Trophoblast cell (in vitro differentiated cells and primary cell): ENCODE results near the gene ACYP2.

Experiments
- DNase-seq, 2 donors: peaks; one replicate each; pipeline ENCODE4 v3.0.0-alpha.2; 2016
- H2AFZ ChIP-seq: 2 replicates; pipeline ENCODE4 v1.6.1; 2013; ENCODE audit warnings: low read length, moderate library complexity, mild to moderate bottlenecking; ENCODE audit not compliant: insufficient read depth, poor library complexity
- H2AK5ac ChIP-seq: 2 replicates; pipeline ENCODE4 v1.6.1; 2013; ENCODE audit warnings: mild to moderate bottlenecking, low read length
- H2BK120ac ChIP-seq: 2 replicates; pipeline ENCODE4 v1.6.1; 2013; ENCODE audit warnings: low read length, mild to moderate bottlenecking, moderate library complexity; ENCODE audit not compliant: insufficient read depth, poor library complexity
- H2BK12ac ChIP-seq: 2 replicates; pipeline ENCODE4 v1.6.1; 2013; ENCODE audit warnings: mild to moderate bottlenecking, low read length, moderate library complexity
- H2BK5ac ChIP-seq: 2 replicates; pipeline ENCODE4 v1.6.1; 2013; ENCODE audit warnings: low read length, low read depth, moderate library complexity, mild to moderate bottlenecking; ENCODE audit not compliant: poor library complexity
- H3K14ac ChIP-seq: 2 replicates; pipeline ENCODE4 v1.6.1; 2013; ENCODE audit warnings: mild to moderate bottlenecking, low read length
- H3K18ac ChIP-seq: 2 replicates; pipeline ENCODE4 v1.6.1; 2013; ENCODE audit warnings: mild to moderate bottlenecking, low read length
- H3K23ac ChIP-seq: 2 replicates; pipeline ENCODE4 v1.6.1; 2013; ENCODE audit warnings: low read length
- H3K27ac ChIP-seq: 2 replicates; pipeline ENCODE4 v1.5.1; 2013; ENCODE audit warnings: low read depth, mild to moderate bottlenecking, inconsistent platforms, low read length, moderate library complexity
- H3K27me3 ChIP-seq: 2 replicates; pipeline ENCODE4 v1.6.1; 2013; ENCODE audit warnings: inconsistent platforms, mild to moderate bottlenecking, low read length, moderate library complexity; ENCODE audit not compliant: insufficient read depth
- H3K36me3 ChIP-seq, 2 experiments: 1 replicate in 1 of 2; 2 replicates in 1 of 2; pipeline ENCODE4 v1.6.1; 2013; ENCODE audit warnings: low read length in 2 of 2, mild to moderate bottlenecking in 2 of 2, moderate library complexity in 1 of 2; ENCODE audit not compliant: insufficient read depth in 2 of 2, control insufficient read depth in 1 of 2
- H3K4ac ChIP-seq: 2 replicates; pipeline ENCODE4 v1.6.1; 2013; ENCODE audit warnings: low read depth, mild to moderate bottlenecking, low read length, moderate library complexity
- H3K4me1 ChIP-seq, 2 experiments: 1 replicate in 1 of 2; 2 replicates in 1 of 2; pipeline ENCODE4 v1.6.1; 2013; ENCODE audit warnings: low read length in 2 of 2, mild to moderate bottlenecking in 2 of 2, moderate library complexity in 1 of 2; ENCODE audit not compliant: insufficient read depth in 2 of 2, control insufficient read depth in 1 of 2
- H3K4me2 ChIP-seq: 2 replicates; pipeline ENCODE4 v1.6.1; 2013; ENCODE audit warnings: inconsistent platforms, mild to moderate bottlenecking, low read length, moderate library complexity
- H3K4me3 ChIP-seq: 2 replicates; pipeline ENCODE4 v1.5.1; 2013; ENCODE audit warnings: mild to moderate bottlenecking, low read depth, low read length, inconsistent platforms
- H3K79me1 ChIP-seq: one replicate; pipeline ENCODE4 v1.6.1; 2013; ENCODE audit warnings: low read length
- H3K79me2 ChIP-seq: 2 replicates; pipeline ENCODE4 v1.6.1; 2013; ENCODE audit warnings: low read length, mild to moderate bottlenecking; ENCODE audit not compliant: control insufficient read depth, insufficient read depth, poor library complexity
- H3K9ac ChIP-seq: 2 replicates; pipeline ENCODE4 v1.6.1; 2013; ENCODE audit warnings: mild to moderate bottlenecking, low read length
- H3K9me3 ChIP-seq: 2 replicates; pipeline ENCODE4 v1.6.1; 2013; ENCODE audit warnings: low read depth, mild to moderate bottlenecking, control low read depth, inconsistent platforms, low read length; ENCODE audit not compliant: insufficient read depth
- H4K12ac ChIP-seq: 2 replicates; pipeline ENCODE4 v1.6.1; 2013; ENCODE audit warnings: low read depth, mild to moderate bottlenecking, low read length, moderate library complexity
- H4K8ac ChIP-seq: 2 replicates; pipeline ENCODE4 v1.6.1; 2013; ENCODE audit warnings: low read depth, mild to moderate bottlenecking, low read length, moderate library complexity
- H4K91ac ChIP-seq: one replicate; pipeline ENCODE4 v1.6.1; 2013; ENCODE audit warnings: low read depth, mild to moderate bottlenecking, low read length, moderate library complexity
- WGBS: extraction: QIAGEN DNeasy Blood & Tissue Kit; methylation state at CpG from one replicate; pipeline ENCODE4 v1.1.7; 2013; ENCODE audit warnings: missing lambda C conversion rate; ENCODE audit not compliant: insufficient read length, insufficient coverage; ENCODE audit errors: extremely low coverage; 5-methylcytosine and 5-hydroxymethylcytosine counted together

Gene ACYP2

GRCh38 chr2:54330162-54330925 lies 214.9 kb downstream of the ACYP2 start:
- H3K79me1 ChIP-seq: peaks cover 3% of the 10 kb centered on the region
- peaks cover 3 to 7% of the 10 kb centered on the region in 2 experiments for H3K4me1 ChIP-seq
- H3K36me3 ChIP-seq: no peaks in the 10 kb centered on the region
- H2BK12ac ChIP-seq: no peak overlapping the region
- peak overlapping the region; percentile 91 for H4K8ac ChIP-seq
- no peak overlapping the region for H2BK5ac ChIP-seq
- H2AK5ac ChIP-seq: no peak overlapping the region
- H3K27ac ChIP-seq: no peak overlapping the region
- peak overlapping the region; percentile 67 for H4K91ac ChIP-seq
- no peak overlapping the region for H3K23ac ChIP-seq
- H3K9me3 ChIP-seq: no peaks in the 10 kb centered on the region
- no peak overlapping the region for H3K4ac ChIP-seq
- no peaks in the 10 kb centered on the region for H3K27me3 ChIP-seq
- H4K12ac ChIP-seq: peak overlapping the region; percentile 50
- peak overlapping the region; percentile 72 for H2AFZ ChIP-seq
- peak; percentile 93 to 96 for DNase-seq
- peak overlapping the region; percentile 93 for H3K4me2 ChIP-seq
- H2BK120ac ChIP-seq: peak overlapping the region; percentile 56
- H3K18ac ChIP-seq: peak overlapping the region; percentile 67
- WGBS: no CpG with 5 or more reads among the region's 50 CpGs
- H3K14ac ChIP-seq: peak overlapping the region; percentile 59
- peak overlapping the region; percentile 76 for H3K4me3 ChIP-seq
- H3K79me2 ChIP-seq: no peaks in the 10 kb centered on the region
- H3K9ac ChIP-seq: peak overlapping the region; percentile 57

- Histone ChIP-seq H4K12ac (no peak overlapping the region), H3K4ac (no peak overlapping the region), H4K91ac (peak overlapping the region; percentile 25), H3K27ac (no peak overlapping the region), H3K4me3 (peak overlapping the region; percentile 76), H2AK5ac (no peak overlapping the region), H3K9ac (peak overlapping the region; percentile 36), H3K4me2 (peak overlapping the region; percentile 93), H3K23ac (no peak overlapping the region), H3K27me3 (no peaks in the 10 kb centered on the region), H2BK5ac (no peak overlapping the region), H3K4me1 (peaks cover 3 to 7% of the 10 kb centered on the region in 2 experiments), H3K36me3 (no peaks in the 10 kb centered on the region), H3K14ac (no peak overlapping the region), H3K79me2 (no peaks in the 10 kb centered on the region), H3K18ac (no peak overlapping the region), H4K8ac (peak overlapping the region; percentile 57), H2AFZ (peak overlapping the region; percentile 45), H2BK12ac (no peak overlapping the region), H3K9me3 (no peaks in the 10 kb centered on the region), H2BK120ac (no peak overlapping the region), H3K79me1 (peaks cover 3% of the 10 kb centered on the region)
- no CpG with 5 or more reads among the region's 17 CpGs for WGBS
- DNase-seq: no peak
Measured at GRCh38 chr2:54330926-54331835, 215.8 kb downstream of the ACYP2 start.

GRCh38 chr2:54332386-54332785 lies 217.0 kb downstream of the ACYP2 start:
- H3K4me3 ChIP-seq: no peak overlapping the region
- no peak overlapping the region for H3K18ac ChIP-seq
- H4K8ac ChIP-seq: no peak overlapping the region
- peaks cover 3 to 7% of the 10 kb centered on the region in 2 experiments for H3K4me1 ChIP-seq
- no peak overlapping the region for H3K4ac ChIP-seq
- no peak for DNase-seq
- no peak overlapping the region for H2BK5ac ChIP-seq
- no peak overlapping the region for H3K9ac ChIP-seq
- H3K27me3 ChIP-seq: no peaks in the 10 kb centered on the region
- no peak overlapping the region for H3K23ac ChIP-seq
- H3K79me1 ChIP-seq: peaks cover 3% of the 10 kb centered on the region
- H3K36me3 ChIP-seq: no peaks in the 10 kb centered on the region
- H2BK12ac ChIP-seq: no peak overlapping the region
- no peak overlapping the region for H3K27ac ChIP-seq
- H3K9me3 ChIP-seq: no peaks in the 10 kb centered on the region
- no peak overlapping the region for H3K4me2 ChIP-seq
- no peaks in the 10 kb centered on the region for H3K79me2 ChIP-seq
- H3K14ac ChIP-seq: no peak overlapping the region
- no CpG with 5 or more reads among the region's 3 CpGs for WGBS
- no peak overlapping the region for H2AFZ ChIP-seq
- no peak overlapping the region for H2AK5ac ChIP-seq
- H2BK120ac ChIP-seq: no peak overlapping the region
- H4K12ac ChIP-seq: no peak overlapping the region
- no peak overlapping the region for H4K91ac ChIP-seq

DNA sequence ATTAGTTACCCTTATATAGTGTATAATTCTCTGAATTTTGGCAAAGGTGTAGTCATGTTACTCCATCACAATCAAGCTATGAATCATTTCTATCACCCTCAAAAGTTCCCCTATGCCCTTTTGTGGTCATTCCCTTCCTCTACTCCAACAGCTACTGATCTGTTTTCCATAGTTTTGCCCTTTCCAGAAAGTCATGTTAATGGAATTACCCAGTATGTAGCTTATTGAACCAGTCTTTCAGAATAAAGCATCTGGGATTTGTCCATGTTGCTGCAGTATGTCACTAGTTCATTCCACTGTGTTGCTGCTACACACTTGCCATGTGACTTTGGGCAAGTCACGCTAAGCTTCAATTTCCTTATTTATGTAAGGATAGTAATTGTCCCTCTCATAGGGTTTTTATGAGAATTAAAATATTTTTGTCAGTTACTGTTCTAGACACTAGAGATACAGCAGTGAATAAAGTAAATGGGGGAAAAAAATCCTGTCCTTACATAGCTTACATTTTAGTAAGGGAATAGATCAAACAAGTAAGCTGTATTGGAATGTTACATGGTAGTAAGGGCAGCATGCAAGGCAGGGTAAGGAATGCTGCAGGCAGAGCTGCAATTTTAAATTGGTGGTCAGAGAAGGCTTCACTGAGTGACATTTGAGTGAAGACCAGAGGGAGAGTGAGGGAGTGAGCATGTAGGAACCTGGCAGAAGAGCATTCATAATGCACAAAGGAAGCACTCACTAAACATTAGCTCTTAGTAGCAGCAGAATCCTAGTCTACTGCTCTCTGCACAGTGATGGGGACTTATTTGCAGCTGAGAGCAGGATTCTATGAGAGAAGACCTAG lies 220.9 kb downstream of the ACYP2 start:
- no peak overlapping the region for H2AFZ ChIP-seq

More for the DNA sequence above, 220.9 kb downstream of the ACYP2 start:
- Histone ChIP-seq H3K4ac (no peak overlapping the region), H3K27ac (no peak overlapping the region), H3K36me3 (no peaks in the 10 kb centered on the region), H2AK5ac (no peak overlapping the region), H3K9me3 (peaks cover 2% of the 10 kb centered on the region), H3K14ac (no peak overlapping the region), H4K91ac (no peak overlapping the region), H2BK120ac (no peak overlapping the region), H3K4me3 (no peak overlapping the region), H2BK12ac (no peak overlapping the region), H3K79me2 (no peaks in the 10 kb centered on the region), H3K23ac (no peak overlapping the region), H3K27me3 (no peaks in the 10 kb centered on the region), H3K79me1 (no peaks in the 10 kb centered on the region), H4K8ac (no peak overlapping the region), H3K9ac (no peak overlapping the region), H3K4me2 (no peak overlapping the region), H3K18ac (no peak overlapping the region), H2BK5ac (no peak overlapping the region), H3K4me1 (peaks cover 0 to 1% of the 10 kb centered on the region in 2 experiments), H4K12ac (no peak overlapping the region)
- peak; percentile 15 to 63 for DNase-seq
- no CpG with 5 or more reads among the region's 1 CpG for WGBS
